Breast epithelium (tissue), 3 donors: ENCODE measurements around the gene PLCB3.

Experiments used
- POLR2AphosphoS5 ChIP-seq, 3 donors: sonication (generic); formaldehyde crosslinking; IDR thresholded peaks; one replicate each; pipeline ENCODE4 v1.6.1; 2017; ENCODE audit warnings: antibody characterized with exemption in 3 of 3
- TF ChIP-seq, protein P1 (sequence below), 3 donors: fragments of 450-650 bp; IDR thresholded peaks; one replicate each; pipeline ENCODE4 v1.5.1; 2016 to 2017; ENCODE audit warnings: antibody characterized with exemption in 3 of 3, mild to moderate bottlenecking in 3 of 3, moderate library complexity in 3 of 3

DNA sequence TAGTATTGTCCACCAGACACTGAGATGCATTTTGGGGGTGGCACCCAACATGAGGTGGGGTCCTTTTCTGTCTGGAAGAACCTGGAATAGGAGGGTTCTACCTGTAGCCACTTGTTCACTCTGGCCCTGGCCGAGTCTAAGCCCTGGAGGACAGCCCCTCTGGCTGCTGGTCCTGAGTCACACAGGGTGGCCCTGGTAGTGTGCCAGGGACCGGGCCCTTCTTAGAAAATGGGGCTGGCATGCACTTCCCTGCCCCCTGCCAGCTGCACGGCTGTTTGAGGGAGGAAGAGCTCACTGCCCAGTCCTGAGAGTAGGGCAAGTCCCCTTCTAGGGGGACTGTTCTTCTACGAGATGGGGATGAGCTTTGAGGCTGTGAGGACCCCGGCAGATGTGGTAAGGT, 2.2 kb downstream of the PLCB3 start:
- TF ChIP-seq, protein P1, sequence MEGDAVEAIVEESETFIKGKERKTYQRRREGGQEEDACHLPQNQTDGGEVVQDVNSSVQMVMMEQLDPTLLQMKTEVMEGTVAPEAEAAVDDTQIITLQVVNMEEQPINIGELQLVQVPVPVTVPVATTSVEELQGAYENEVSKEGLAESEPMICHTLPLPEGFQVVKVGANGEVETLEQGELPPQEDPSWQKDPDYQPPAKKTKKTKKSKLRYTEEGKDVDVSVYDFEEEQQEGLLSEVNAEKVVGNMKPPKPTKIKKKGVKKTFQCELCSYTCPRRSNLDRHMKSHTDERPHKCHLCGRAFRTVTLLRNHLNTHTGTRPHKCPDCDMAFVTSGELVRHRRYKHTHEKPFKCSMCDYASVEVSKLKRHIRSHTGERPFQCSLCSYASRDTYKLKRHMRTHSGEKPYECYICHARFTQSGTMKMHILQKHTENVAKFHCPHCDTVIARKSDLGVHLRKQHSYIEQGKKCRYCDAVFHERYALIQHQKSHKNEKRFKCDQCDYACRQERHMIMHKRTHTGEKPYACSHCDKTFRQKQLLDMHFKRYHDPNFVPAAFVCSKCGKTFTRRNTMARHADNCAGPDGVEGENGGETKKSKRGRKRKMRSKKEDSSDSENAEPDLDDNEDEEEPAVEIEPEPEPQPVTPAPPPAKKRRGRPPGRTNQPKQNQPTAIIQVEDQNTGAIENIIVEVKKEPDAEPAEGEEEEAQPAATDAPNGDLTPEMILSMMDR (IDR thresholded peaks at IDR 0.05) = no peak
- no peak for TF ChIP-seq POLR2AphosphoS5 (IDR thresholded peaks at IDR 0.05)
